OCI-M2 (cell line): ENCODE measurements around the gene DMD.
"Not testable (repeated sequence)": the region's sequence is repeated elsewhere in the genome, so short reads cannot be mapped to it uniquely, and the experiment has no call there.

Experiments used
- DNase-seq: peaks from one replicate; lab custom pipeline; 2025; ENCODE audit not compliant: unreplicated experiment; lab: John Stamatoyannopoulos, UW

The DMD gene

GRCh38 chrX:32087663-32088062, 1123.7 kb downstream of the DMD start:
- no peak for DNase-seq

DNA sequence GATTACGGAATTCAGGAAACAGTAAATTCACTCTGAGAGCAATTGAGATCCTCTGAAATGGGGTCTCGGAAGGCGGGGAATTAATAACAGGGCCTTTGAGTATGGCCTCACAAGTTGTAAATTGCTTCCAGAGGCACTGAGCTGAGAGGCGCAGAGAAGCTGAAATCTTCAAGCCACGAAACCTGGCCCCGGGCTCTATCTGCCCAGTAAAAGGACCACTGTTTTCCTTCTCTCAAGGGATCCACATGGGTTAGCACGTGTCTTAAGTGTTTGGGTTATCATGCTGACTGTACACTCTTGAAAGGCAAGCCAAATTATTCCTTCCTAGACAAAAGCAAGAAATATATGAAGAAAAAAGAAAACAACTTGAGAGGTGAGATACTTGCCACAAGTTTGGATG, 1126.6 kb downstream of the DMD start:
- no peak for DNase-seq

DNA sequence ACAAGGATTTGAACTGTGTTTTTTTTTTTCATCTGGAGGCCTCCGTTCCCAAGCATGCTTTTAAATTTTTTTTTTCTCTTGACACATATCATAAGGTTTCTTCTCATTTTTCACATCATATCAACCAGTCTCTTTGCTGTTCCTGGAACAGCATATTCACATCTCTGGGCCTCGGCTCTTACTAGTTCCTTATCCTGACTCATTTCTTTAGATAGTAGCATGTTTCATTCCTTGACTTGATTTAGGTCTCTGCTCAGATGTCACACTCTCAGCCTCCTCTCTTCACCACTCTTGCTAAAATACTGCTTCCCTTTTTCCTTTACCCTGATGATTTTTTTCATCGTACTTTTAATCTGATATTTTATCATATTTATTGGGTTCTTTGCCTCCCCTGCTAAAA, 1163.1 kb downstream of the DMD start:
- DNase-seq: no peak

GRCh38 chrX:32045149-32045548, 1166.2 kb downstream of the DMD start:
- DNase-seq: no peak

GRCh38 chrX:32041181-32041580, 1170.2 kb downstream of the DMD start:
- DNase-seq: no peak

GRCh38 chrX:32026772-32027171, 1184.6 kb downstream of the DMD start:
- DNase-seq: no peak

- DNase-seq: no peak
These were observed 1187.3 kb downstream of the DMD start for GRCh38 chrX:32024072-32024471.

GRCh38 chrX:32016195-32016594, 1195.2 kb downstream of the DMD start:
- DNase-seq: no peak

GRCh38 chrX:32010948-32011347, 1200.4 kb downstream of the DMD start:
- no peak for DNase-seq

- no peak for DNase-seq
These were observed 1201.1 kb downstream of the DMD start for GRCh38 chrX:32010212-32010611.

DNA sequence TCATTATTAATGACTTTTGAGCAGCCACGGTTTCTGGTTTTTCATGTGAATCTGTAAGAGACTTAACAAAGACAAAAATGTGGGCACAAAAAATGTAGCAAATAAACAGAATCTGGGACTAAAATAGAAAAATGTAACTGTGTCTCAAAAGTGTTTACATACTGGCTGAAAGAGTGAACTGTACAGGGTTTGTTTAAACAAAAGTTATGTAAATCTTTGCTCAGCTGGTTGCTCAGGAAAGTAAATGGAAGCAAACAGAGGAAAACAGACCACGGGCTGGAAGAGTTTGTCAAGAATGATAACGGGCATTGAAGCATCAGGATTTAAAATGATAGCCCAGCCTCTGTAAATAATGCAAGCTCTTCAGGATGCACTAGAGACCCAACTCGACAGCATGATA, 1217.7 kb downstream of the DMD start:
- DNase-seq: no peak

DNA sequence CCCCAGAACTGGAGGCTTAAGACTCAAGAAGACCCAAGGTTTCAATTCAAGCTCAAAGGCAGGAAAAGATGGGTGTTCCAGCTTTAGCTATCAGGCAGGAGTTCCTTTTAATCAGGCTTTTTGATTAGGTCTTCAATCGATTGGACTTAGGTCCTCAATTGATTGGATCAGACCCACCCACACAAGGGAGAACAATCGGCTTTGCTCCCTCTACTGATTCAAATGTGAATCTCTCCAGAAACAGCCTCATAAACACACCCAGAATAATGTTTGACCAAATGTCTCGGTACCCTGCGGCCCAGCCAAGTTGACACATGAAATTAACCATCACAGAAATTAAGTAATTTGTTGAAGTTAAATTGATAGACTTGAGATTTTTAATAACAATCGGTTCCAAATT, 1222.4 kb downstream of the DMD start:
- DNase-seq: no peak

- DNase-seq: no peak
These were observed 1229.7 kb downstream of the DMD start for GRCh38 chrX:31981546-31982062.

DNA sequence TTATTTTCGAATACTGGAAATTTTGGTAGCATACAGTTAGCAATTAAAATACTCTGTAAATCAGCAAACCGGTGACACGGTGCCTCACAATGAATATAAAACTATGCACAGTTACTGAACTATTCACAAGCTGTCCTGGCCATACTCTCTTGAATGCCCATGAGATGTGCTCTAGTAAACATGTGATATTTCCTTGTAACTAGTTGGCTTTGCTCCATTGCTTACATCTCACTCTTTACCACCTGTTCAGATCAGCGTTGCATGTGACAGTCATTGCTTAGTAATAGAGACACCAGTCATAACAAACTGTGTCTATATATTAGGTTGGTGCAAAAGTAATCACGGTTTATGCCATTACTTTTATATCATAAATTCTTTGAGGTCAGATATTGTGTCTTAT, 1241.6 kb downstream of the DMD start:
- no peak for DNase-seq

GRCh38 chrX:31962256-31962655, 1249.1 kb downstream of the DMD start:
- no peak for DNase-seq

- no peak for DNase-seq
These were observed 1276.4 kb downstream of the DMD start for GRCh38 chrX:31934842-31935370.

DNA sequence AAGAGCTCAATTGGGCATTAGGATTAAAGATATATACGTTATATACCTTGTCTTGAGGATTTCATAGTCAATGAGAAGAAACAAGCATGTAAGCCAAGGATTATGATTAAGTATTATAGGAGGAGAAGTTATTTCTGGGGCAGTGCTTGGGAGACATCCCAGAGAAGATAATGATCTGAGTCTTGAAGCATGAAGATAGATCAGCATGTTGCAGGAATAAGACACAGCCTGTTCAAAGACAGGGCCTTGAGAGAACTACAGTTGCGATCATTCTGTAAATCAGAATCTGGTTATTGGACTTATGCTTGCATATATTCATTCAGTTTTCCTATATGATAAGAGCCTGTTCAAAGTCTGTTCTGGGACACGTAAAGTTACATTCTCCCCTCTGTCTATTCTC, 1277.3 kb downstream of the DMD start:
- DNase-seq: no peak

DNA sequence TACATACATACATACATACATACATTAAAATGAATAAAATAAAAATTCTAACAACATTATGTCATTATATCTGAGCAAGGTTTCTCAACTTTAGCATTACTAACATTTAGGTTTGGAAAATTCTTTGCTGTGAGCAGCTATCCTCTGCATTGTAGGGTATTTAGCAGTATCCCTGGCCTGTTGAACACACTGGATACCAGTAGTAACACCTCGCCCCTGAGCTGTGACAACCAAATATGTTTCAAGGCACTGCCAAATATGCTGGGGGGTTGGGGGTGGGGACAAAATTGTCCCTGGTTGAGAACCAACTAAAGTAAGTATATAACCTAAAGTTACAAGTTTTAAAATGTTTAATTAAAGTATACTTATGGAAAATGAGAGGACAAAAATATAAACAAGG, 1278.6 kb downstream of the DMD start:
- DNase-seq: no peak

- DNase-seq: not testable (repeated sequence)
These were observed 1279.0 kb downstream of the DMD start for GRCh38 chrX:31932320-31932719.

DNA sequence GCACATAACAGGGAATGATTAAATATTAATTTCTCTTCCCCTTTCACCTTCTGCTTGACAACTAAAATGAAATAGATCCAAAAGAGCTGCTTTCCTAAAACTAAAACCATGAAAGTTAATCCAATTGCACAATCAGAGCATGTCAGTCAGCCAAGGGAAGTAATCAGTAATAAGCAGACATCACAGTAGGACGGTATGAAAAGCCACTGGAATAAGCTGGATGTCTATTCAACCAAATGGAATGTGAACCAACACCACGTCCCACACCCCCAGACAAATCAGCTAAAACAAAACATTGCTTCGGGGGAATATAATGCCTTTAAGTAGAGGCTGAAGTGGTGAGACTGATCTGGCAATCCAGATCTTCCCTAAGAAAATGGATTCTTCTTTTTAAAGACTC, 1280.1 kb downstream of the DMD start:
- no peak for DNase-seq

- DNase-seq: no peak
These were observed 1282.0 kb downstream of the DMD start for GRCh38 chrX:31929366-31929765.

DNA sequence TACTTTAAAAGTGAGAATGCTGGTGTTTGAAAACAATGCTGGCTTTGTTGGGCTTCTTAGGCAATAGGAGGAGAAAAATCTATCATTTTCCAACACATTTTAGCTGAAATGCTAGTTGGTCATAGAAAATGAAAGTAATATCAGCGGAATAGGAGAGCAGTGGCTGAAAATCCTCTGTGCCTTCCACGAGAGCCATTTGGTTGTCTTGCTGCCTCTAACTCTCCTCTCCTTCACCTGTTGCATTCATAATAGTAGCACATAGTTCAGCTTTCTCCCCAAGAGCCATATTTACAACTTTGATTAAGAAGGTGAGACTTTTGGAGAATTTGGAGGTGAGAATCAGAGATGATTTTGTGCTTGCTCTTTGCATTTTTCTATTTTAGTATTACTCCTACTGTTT, 1290.1 kb downstream of the DMD start:
- DNase-seq: no peak

DNA sequence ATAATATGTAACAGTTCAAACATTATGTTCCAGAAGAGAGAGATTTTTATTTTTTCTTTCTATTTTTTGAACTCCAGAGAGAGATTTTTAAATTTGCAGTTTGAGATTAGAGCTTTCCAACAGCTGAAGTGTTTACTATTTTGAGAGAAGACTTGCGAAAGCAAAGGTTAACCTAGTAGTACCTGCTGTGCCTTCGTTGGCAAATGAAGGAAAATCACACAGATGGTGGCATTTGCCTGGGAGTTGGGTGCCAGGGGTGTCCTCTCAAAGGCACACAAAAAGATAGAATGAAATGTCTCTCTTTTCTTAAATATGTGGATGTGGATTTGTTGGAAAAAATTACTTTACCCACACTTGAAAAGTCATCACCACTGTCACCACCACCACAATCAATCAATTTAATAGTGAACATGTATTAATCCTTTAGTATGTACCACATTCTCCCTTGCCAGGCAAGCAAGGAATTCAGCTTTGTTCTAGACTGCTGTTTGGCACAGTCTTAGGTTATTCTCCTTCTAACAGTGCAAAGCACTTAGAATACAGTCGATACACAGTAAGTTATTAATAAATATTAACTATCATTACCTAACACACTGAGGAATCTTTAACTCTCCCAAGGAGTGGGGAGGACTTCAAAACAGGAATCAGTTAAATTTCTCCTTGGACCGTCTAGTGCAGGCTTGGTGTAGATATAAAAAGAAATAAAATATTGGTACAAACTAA, 1301.3 kb downstream of the DMD start:
- DNase-seq: no peak
